ENCODE measurements around the gene MAG. TPM values are rescaled to one million over a fixed set of nuclear protein-coding genes. Genes with fewer than 3 reads are reported as not detected.

Gene MAG
- total and polyA plus RNA-seq, 2 of the 13 experiments (the other 11 are each of a cell fraction or from before 2014, with no cell fraction given) = 0.20 to 1.3 TPM

GRCh38 chr19:35279985-35280821 is 11.8 kb upstream of the MAG start (continued):
- TF ChIP-seq GMEB1 (CRISPR knock-in tag; IDR thresholded peaks at IDR 0.05; ENCODE audit: borderline replicate concordance) (0 out of 2 replicates have a peak, but pooled peaks have one; percentile 30), ZNF788 (CRISPR knock-in tag; IDR thresholded peaks at IDR 0.05; ENCODE audit: borderline replicate concordance) (peak; percentile 55; the same call in 1 of the 2 replicates), HIVEP1 (CRISPR knock-in tag; IDR thresholded peaks at IDR 0.05) (0 out of 2 replicates have a peak, but pooled peaks have one; percentile 48), CHD4 (IDR thresholded peaks at IDR 0.05; ENCODE audit: borderline replicate concordance, low read length) (peak; percentile 44; the same call in 1 of the 2 replicates), ZNF687 (CRISPR knock-in tag; IDR thresholded peaks at IDR 0.05) (peak; percentile 93), DMAP1 (CRISPR knock-in tag; IDR thresholded peaks at IDR 0.05) (0 out of 2 replicates have a peak, but pooled peaks have one; percentile 36), ZNF275 (CRISPR knock-in tag; IDR thresholded peaks at IDR 0.05; ENCODE audit: borderline replicate concordance) (no peak), ZNF383 (CRISPR knock-in tag; IDR thresholded peaks at IDR 0.05; ENCODE audit: borderline replicate concordance) (no peak; the same call in 1 of the 2 replicates), SKI (IDR thresholded peaks at IDR 0.05; ENCODE audit: partially characterized antibody) (peak; percentile 54), SMAD3 (CRISPR knock-in tag; IDR thresholded peaks at IDR 0.05) (no peak), ZSCAN25 (CRISPR knock-in tag; IDR thresholded peaks at IDR 0.05) (peak; percentile 67; the same call in 1 of the 2 replicates), HNRNPL (IDR thresholded peaks at IDR 0.05; ENCODE audit: low read depth, low read length) (peak; percentile 62; the same call in 1 of the 2 replicates), ZFY (CRISPR knock-in tag; IDR thresholded peaks at IDR 0.05) (no peak; the same call in 1 of the 2 replicates), ZBTB3 (CRISPR knock-in tag; IDR thresholded peaks at IDR 0.05; ENCODE audit: borderline replicate concordance, low read depth) (0 out of 2 replicates have a peak, but pooled peaks have one; percentile 35), HMG20A (CRISPR knock-in tag; IDR thresholded peaks at IDR 0.05; ENCODE audit: borderline replicate concordance) (no peak), MED1 (CRISPR knock-in tag; IDR thresholded peaks at IDR 0.05) (peak; percentile 69; the same call in 1 of the 2 replicates), CSRNP1 (CRISPR knock-in tag; IDR thresholded peaks at IDR 0.05) (peak; percentile 71; the same call in 1 of the 2 replicates), ZNF343 (CRISPR knock-in tag; IDR thresholded peaks at IDR 0.05) (peak; percentile 46; the same call in 1 of the 2 replicates), AKAP8 (CRISPR knock-in tag; IDR thresholded peaks at IDR 0.05) (peak; percentile 92), RBM22 (optimal IDR thresholded peaks at IDR 0.05; ENCODE audit: low read length) (peak; percentile 17), CEBPG (CRISPR knock-in tag; IDR thresholded peaks at IDR 0.05) (peak; percentile 90)
